Activated T-cell treated with anti-CD3 and anti-CD28 coated beads, Interleukin-2, amount 50 U/mL, for 1 hour (primary cell): Measurements from ENCODE around the gene YES1.
"Not testable (repeated sequence)": the region's sequence is repeated elsewhere in the genome, so short reads cannot be mapped to it uniquely, and the experiment has no call there.

ENCODE experiments used
- DNase-seq: peaks from one replicate; pipeline ENCODE4 v3.0.0-alpha.2; 2020

Gene YES1

DNA sequence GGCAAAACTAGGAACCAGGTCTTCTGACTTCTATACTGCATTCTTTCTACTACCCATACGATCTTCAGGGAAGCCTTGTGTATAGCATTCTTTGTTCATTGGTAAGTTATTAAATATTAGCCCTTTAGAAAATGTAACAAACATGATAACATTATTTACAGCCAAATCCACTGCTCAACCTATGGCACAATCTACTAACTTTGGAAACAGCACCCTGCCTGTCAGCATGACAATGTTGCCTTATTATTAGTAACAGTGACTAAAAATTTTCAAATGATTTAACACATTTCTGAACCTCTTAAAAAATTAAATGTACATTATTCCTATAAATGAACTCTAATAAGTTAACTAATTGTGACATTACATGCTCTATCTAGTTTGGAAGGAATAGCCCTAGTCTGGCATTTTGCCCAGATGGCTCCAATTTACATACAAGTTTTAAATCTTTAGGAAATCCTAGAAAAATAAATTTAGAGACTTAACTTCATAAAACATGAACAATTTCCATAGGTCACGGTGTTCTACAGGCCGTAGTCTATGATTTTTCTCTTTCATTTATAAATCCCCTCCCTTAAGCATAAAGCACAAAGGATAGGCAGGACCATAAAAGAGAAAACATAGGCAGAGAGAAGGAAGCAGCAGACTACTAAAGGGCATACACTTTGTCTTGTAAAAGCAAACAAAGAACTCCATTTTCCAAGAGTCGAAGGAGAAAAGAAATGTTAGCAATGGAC, 33.7 kb downstream of the YES1 start:
- no peak for DNase-seq

DNA sequence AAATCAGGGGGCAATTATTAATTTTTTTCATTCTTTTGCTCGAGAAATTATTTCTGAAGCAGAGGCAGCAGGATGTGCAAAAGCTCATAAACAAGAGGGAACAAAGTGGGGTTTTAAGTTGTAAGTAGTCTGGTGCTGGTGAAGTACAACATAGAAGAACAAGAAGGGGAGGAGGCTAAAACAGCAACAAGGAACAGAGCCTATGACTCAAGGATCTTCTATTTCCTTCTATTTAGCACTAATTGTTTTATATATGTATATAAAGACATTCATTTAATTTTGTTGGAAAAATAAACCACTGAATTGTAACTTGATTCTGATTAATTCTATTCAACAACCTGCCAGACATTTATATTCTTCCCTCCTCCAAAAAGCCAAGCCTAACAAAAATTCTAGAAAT, 35.0 kb downstream of the YES1 start:
- DNase-seq: no peak

DNA sequence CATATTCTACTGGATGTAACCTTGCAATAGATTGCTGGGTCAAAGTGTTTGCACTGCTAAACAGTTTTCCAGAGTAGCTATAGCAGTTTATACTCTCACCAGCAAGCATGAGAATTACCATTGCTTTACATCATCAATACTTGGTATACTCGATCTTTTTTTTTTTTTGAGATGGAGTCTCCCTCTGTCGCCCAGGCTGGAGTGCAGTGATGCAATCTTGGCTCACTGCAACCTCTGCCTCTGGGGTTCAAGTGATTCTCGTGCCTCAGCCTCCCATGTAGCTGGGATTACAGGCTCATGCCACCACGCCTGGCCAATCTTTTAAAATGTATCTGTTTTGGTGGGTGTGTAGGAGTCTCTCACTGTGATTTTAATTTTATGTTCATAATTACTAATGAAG, 36.0 kb downstream of the YES1 start:
- not testable (repeated sequence) for DNase-seq

DNA sequence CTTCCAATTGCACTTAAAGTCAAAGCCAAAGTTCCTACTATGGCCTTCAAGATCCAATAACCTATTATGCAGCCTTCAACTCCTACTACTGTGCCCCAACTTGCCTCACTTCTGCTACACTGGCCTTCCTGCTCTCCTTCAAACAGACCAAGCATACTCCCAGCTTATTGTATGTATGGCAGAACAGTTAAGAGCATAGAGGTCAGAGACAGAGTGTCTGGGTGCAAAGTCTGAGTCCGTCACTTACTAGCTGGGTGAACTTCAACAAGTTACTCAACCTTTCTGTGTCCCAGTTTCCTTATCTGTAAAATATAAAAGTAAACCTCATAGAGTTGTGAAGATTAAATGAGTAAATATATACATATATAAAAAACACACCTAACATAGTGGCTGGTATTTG, 37.2 kb downstream of the YES1 start:
- DNase-seq: no peak

DNA sequence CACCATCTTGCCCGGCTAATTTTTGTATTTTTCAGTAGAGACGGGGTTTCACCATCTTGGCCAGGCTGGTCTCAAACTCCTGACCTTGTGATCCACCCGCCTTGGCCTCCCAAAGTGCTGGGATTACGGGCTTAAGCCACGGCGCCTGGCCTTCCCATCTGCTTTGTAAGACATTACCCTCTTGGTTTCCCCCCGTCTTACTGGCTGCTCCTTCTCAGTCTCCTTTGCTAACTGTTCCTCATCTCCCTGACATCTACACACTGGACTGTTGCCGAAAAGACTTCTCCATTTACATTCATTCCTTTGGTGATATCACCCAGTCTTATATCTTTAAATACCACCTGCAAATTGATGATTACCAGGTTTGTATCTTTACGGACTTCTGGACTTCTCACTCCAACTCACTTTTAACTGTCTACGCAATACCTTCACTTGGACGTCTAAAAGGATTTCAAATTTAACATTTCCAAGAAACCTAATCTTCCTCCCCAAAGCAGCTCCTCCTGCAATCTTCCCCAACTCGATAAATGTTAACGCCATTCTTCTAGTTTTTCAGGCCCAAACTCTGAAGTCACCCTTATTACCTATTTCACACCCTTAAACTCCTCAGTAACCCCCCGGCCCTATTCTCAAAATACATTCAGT, 37.9 kb downstream of the YES1 start:
- DNase-seq: no peak

DNA sequence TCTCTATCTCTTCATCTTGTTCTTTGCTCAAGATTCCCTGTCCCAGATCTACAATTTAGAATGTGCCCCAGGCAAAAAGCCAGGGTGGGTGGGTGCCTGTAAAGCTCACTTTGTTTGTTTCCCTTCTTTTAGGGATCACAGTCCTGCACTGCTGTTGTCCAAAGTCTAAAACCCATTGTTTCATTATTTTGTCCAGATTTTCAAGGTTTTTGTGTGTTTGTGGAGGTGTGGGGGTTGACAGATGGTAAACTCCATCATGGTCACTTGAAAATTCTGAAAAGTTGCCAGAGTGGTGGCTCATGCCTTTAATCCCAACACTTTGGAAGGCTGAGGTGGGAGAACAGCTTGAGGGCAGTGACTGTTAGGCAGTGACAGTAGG, 41.5 kb downstream of the YES1 start:
- DNase-seq: no peak

DNA sequence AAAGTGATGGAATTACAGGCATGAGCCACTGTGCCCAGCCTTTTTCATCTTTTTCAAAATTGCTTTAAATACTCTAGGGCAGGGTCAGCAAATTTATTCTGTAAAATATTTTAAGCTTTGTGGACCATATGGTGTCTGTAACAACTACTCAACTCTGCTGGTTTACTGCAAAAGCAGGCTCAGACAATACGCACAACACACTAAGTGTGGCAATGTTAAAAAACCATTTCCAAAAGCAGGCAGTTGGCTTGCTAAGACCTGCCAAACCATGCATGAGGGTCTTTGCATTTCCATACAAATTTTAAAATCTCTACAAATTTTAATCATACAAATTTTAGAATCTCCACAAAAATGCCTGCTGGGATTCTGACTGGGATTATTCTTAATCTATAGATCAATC, 44.1 kb downstream of the YES1 start:
- DNase-seq: no peak

DNA sequence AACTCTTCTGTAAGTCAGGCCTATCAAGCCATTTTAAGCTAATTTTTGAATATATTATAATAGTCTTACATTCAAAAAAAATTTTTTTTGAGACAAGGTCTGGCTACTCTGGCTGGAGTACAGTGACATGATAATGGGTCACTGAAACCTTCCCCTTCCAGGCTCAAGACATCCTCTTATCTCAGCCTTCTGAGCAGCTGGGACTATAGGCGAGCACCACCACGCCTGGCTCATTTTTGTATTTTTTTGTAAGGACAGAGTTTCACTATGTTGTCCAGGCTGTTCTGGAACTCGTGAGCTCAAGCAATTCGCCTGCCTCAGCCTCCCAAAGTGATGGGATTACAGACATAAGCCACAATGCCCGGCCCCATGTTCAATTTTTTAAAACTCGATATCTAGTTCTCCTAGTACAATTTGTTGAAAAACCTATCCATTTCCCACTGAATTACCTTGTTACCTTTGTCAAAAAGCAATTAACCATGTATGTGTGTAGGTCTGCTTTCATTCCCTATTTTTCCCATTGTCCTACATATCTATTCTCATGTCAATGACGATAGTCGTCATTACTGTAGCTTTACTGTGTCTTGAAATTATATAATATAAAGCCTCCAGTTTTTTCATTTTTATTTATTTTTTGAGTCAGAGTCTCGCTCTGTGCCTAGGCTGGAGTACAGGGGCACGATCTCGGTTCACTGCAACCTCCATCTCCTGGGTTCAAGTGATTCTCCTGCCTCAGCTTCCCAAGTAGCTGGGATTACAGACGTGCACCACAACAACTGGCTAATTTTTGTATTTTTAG, 44.8 kb downstream of the YES1 start:
- DNase-seq: no peak

DNA sequence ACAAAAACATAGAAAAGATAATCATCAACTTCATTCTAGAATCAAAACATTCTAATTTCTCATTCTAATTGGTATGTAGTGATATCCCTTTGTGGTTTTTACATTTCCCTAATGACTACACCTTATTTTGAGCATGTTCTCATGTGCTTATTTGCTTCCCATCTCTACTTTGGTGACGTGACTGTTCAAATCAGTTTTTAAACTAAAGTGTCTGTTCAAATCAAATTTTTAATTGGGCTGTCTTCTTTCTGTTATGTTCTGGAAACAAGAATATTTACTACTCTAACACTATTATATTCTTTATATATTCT, 45.5 kb downstream of the YES1 start:
- no peak for DNase-seq

DNA sequence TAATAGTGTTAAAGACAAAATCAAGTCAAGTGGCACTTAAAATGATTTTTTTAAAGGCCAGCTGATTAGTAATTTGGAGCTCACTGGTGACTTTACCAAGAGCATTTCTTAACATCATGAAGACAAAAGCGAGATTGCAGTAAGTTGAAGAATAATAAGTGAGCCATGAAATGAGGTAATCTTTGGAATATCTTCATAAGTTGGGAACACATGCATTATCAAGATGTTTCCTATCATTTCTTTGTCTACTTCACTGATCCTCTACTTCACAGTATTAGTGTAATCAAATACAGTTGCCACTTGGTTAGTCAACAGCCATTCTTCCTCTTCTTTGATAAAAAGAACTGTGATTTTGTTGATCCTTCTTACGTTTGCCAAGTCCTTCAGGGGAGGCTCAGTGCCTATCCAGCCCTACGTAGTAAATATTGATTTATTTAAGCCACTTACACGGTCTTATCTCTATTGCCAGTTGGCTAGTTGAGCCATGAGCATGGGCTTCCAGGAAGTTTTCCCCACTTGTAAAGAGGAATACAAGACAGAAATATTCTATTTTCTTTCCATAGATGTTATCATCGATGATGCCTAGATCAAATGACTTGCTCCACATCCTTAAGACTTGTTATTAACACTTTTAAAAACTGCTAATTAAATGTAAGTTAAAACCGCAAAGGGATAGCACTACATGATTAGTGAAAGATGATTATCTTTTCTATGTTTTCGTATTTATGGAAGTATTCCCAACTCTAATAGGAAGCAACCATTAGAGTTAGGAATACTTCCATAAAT, 46.1 kb downstream of the YES1 start:
- no peak for DNase-seq

DNA sequence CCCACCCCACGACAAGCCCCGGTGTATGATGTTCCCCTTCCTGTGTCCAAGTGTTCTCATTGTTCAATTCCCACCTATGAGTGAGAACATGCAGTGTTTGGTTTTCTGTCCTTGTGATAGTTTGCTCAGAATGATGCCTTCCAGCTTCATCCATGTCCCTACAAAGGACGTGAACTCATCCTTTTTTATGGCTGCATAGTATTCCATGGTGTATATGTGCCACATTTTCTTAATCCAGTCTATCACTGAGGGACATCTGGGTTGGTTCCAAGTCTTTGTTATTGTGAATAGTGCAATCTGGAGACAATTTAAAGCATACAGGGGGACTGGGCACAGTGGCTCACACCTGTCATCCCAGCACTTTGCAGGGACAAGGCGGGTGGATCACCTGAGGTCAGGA, 52.2 kb downstream of the YES1 start:
- not testable (repeated sequence) for DNase-seq

DNA sequence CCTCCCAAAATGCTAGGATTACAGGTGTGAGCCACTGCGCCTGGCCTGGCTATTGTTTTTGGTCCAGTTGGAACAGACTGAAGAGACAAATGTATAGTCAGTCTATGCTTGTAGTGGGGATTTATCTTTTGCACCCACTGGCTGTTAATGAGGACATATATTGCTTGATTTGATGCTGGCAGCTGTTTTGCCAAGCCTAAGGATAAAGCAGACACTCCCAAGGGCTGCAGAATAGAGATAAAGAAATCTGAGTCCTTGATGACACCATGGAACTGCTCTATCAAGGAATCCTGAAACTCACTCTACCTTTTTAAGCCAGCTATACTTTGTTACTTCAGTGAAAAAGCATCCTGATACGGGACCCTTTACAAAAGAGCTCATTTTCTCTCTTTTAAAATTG, 56.5 kb downstream of the YES1 start:
- DNase-seq: no peak

DNA sequence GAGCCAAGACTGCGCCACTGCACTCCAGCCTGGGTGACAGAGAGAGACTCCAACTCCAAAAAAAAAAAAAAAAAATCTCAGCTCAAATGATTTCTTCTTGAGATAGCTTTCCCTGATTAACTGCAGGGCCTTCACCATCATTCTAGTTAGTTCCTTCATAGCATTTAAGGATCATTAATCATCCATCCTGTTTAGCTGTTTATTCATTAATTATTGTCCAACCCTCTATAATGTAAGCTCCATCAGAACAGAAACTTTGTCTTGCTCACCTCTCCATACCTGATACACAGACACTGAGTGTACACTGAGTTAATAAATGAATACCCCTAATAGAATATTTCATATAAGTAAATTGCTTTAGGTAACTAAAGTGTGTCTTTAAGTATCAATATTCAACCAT, 57.4 kb downstream of the YES1 start:
- DNase-seq: no peak

DNA sequence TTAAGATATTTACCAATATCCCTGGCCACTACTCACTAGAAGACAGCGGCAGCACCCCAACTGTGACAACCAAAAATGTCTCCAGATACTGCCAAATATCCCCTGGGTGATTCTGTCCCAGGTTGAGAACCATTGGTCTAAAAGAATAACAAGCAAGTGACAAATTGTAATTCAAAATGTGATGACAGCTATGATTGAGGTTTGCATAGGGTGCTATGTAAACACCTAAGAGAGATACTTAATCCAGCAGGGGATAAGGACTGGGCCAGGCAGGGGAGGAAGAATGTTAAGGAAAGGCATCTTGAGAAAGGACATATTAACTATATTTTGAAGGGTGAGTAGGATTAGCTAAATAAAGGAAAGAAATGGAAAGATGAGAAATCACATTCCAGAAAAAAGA, 61.6 kb downstream of the YES1 start:
- DNase-seq: no peak

DNA sequence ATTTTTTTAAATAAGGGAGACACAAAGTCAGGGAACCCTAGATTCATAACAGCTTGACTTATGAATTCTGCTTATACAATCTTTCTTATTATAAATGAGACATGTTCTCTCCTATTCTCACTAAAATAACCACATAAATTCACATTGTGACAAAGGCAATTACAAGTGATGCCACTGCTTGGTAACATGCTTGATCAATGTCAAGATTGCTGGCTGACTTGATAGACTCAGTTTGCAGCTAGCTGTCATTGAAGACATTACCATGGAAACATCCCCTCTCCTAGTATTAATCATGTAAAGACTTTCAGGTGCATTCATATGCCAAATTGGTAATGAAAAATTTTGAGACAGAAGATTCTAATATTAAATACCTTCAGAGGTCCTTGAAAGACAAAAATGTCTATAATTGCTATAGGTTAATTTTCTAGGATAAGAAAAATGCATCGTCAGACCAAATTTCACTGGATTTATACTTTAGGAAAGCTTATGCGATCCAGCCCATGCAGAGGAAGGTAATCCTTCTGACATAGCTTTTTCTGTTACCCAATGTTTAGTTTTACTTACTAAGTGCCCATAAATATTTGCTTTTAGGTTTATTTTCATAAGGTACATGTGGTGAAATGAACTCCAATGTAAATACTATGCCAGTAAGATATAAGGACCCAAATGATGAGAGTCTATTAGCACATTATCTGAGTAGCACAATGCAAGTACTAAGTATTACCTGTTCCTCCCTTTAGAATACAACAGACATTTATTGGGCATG, 67.0 kb downstream of the YES1 start:
- DNase-seq: no peak

DNA sequence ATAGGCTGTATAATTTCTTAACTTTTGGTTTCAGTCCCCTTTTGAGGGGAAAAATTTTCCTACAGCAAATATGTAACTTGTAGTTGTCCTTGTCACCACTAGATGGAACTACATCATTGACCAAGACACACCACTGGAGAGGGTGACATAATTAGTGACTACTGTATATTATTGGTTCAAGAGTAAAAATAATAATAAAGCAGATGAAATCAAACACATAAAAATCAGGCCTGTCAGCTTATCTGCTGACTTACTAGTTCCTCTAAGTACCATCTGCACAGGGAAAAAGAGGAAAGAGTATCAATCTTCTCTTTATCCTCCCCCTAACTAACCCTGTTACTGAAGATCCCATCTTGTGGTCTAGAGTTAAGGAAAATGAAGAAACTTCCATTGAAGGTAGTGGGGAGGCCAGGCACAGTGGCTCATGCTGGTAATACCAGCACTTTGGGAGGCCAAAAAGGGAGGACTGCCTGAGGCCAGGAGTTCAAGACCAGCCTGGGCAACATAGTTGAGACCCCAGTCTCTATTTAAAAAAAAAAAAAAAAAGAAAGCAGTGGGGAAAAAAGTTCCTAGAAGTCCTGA, 70.0 kb downstream of the YES1 start:
- no peak for DNase-seq

DNA sequence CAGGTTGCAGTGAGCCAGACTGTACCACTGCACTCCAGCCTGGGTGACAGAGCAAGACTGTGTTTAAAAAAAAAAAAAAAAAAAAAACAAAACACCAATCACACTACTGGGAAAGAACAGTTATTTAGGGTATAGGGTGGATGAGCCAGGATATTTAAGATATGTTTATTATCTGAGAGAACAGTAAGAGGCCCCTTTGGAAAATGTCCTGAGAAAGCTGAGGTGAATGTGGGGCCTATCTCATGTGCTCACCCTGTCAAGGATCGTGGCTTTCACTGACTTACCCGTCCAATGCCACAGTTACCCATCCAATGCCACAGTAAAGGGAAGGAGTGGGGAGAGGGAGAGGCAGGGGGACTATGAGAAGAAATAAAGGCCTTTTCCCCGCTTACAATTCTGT, 79.7 kb downstream of the YES1 start:
- no peak for DNase-seq

DNA sequence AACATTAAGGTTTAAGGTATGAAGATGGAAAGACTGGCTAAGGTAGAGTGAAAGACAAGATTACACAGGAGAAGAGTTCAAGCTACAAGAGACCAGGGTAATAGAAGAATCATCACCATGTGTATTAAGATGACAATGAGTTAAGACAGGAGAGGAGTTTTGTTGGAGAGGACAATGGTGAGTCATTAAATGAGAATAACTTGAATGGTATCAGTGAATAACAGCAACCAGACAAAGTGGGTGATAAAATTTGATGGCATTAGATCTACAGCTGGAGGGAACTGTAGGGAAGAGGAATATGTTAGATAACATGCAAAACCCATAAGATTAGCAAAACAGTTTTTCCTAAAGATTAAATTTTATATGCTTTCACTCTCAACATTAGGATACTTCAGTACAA, 80.9 kb downstream of the YES1 start:
- DNase-seq: no peak

DNA sequence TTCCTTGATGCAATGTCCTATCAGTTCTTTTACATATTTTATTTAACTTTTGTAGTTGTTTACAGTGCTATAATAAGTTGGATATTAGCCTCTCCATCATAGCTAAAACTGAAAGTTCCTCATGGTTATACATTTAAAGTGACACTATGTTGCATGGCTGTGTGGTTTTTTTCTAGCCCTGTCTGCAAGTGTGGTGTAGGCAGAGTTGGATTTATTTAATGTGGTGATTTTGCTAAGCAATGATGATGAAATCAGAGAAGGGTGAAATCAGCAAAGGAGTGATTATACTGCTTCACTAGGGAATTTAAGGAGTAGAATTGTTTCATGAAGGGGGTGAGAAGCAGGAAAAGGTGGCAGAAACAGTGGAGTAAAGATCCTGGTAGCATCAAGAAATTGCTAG, 81.3 kb downstream of the YES1 start:
- no peak for DNase-seq

DNA sequence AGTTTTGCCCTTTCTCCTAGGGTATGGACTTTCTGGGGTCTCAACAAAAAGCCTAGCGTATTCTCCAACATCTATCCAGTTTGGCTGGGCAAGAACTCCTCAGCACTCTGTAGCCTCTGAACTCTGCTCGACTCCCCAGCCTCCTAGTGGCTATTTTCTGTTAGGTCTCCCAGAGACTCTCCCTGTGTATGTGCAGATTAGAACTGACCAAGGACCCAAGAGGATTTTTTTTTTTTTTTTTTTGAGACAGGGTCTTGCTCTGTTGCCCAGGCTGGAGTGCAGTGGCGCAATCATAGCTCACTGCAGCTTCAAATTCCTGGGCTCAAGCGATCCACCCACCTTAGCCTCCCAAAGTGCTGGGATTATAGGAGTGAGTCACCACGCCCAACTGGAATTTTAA, 81.9 kb downstream of the YES1 start:
- not testable (repeated sequence) for DNase-seq

DNA sequence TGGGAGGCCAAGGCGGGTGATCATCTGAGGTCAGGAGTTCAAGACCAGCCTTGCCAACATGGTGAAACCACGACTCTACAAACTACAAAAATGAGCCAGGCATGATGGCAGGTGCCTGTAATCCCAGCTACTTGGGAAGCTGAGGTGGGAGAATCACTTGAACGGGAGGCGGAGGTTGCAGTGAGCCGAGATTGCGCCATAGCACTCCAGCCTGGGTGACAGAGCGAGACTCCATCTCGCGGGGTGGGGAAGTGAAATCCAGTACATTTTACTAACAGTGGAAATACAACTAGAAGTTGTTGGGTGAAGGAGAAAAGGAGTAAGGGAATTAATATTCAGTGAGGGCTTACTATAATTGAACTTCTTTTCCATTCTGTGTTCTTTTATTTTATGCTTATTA, 86.4 kb downstream of the YES1 start:
- no peak for DNase-seq

DNA sequence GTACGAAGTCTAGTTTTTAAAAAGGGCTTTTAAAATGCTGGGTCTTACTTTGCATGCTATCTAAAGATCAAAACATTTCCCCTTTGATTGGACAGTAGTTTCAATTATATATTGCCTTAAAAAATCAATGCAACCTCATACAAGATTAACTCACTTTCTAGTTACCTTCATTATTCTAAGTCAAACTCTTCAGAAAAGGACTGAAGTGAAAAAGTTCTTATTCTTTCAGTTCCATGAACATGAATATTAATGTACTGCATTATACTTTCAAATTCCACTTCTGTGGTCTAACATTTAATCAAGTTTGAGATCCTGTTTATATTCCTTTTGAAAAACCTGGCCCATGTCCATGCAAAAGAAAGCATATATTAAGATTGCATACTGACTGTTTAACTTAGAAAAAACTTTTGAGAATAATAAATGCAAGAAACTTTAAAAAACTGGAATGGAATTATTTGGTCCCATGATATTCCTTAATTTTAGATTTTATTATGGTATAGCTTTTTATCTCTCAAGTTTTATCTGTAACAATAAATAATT, 88.4 kb downstream of the YES1 start:
- no peak for DNase-seq
